Loucy (cell line): Measurements from ENCODE around the gene OSR1.

Experiments
- H2AFZ ChIP-seq: fragments of 200-600 bp; sonication (generic); 2 replicates; pipeline ENCODE4 v1.6.0; 2016; ENCODE audit warnings: antibody characterized with exemption, mild to moderate bottlenecking, low read length, moderate library complexity
- H3F3A ChIP-seq: fragments of 200-600 bp; 2 replicates; pipeline ENCODE4 v1.6.0; 2016; ENCODE audit warnings: antibody characterized with exemption, low read depth, mild to moderate bottlenecking
- H3K27me3 ChIP-seq: fragments of 200-600 bp; sonication (generic); 2 replicates; pipeline ENCODE4 v1.6.1; 2014; ENCODE audit warnings: low read length, mild to moderate bottlenecking; ENCODE audit not compliant: insufficient read depth, poor library complexity, severe bottlenecking
- H3K36me3 ChIP-seq: fragments of 200-600 bp; sonication (generic); 2 replicates; pipeline ENCODE4 v1.6.1; 2016; ENCODE audit warnings: low read length; ENCODE audit not compliant: insufficient read depth
- H3K4me1 ChIP-seq: fragments of 200-600 bp; sonication (generic); 2 replicates; pipeline ENCODE4 v1.5.1; 2014; ENCODE audit warnings: low read length, mild to moderate bottlenecking; ENCODE audit not compliant: insufficient read depth, poor library complexity, severe bottlenecking
- H3K4me2 ChIP-seq: fragments of 200-600 bp; sonication (generic); 2 replicates; pipeline ENCODE4 v1.6.0; 2014; ENCODE audit warnings: antibody characterized with exemption, low read length, low read depth, mild to moderate bottlenecking; ENCODE audit not compliant: poor library complexity, severe bottlenecking
- H3K4me3 ChIP-seq: fragments of 200-600 bp; sonication (generic); 2 replicates; pipeline ENCODE4 v1.5.1; 2014; ENCODE audit warnings: low read length, mild to moderate bottlenecking, mixed read lengths; ENCODE audit not compliant: poor library complexity, severe bottlenecking
- H3K79me2 ChIP-seq: fragments of 200-600 bp; sonication (generic); 2 replicates; pipeline ENCODE4 v1.6.1; 2014; ENCODE audit warnings: low read length; ENCODE audit not compliant: insufficient read depth
- H3K9ac ChIP-seq: fragments of 200-600 bp; sonication (generic); 2 replicates; pipeline ENCODE4 v1.6.0; 2014; ENCODE audit warnings: mild to moderate bottlenecking, low read depth, low read length, moderate library complexity; ENCODE audit not compliant: poor library complexity, severe bottlenecking
- H3K9me2 ChIP-seq: fragments of 200-600 bp; sonication (generic); replicated peaks from 2 replicates; pipeline ENCODE4 v1.6.1; 2016; ENCODE audit warnings: low read depth, low read length, mixed read lengths
- H3K9me3 ChIP-seq: fragments of 200-600 bp; sonication (generic); 2 replicates; pipeline ENCODE4 v1.6.1; 2014; ENCODE audit warnings: mild to moderate bottlenecking, antibody characterized with exemption, low read length, low read depth; ENCODE audit not compliant: insufficient read depth
- H4K20me1 ChIP-seq: fragments of 200-600 bp; sonication (generic); 2 replicates; pipeline ENCODE4 v1.6.0; 2014; ENCODE audit warnings: antibody characterized with exemption, low read length, mild to moderate bottlenecking; ENCODE audit not compliant: insufficient read depth, poor library complexity, severe bottlenecking
- EZH2phosphoT487 ChIP-seq: fragments of 200-600 bp; IDR thresholded peaks from 2 replicates; pipeline ENCODE4 v1.6.1; 2018; ENCODE audit warnings: antibody characterized with exemption, mild to moderate bottlenecking, moderate library complexity, borderline replicate concordance
- TF ChIP-seq, protein P1 (sequence below): fragments of 200-600 bp; sonication (generic); conservative IDR thresholded peaks from 2 replicates; pipeline ENCODE4 v1.5.1; 2014; ENCODE audit warnings: mild to moderate bottlenecking, antibody characterized with exemption, low read length

The OSR1 gene

GRCh38 chr2:19337202-19337601 lies 21.2 kb downstream of the OSR1 start:
- no peak overlapping the region for H2AFZ ChIP-seq
- H3K27me3 ChIP-seq: no peaks in the 10 kb centered on the region
- no peaks in the 10 kb centered on the region for H4K20me1 ChIP-seq
- no peaks in the 10 kb centered on the region for H3K79me2 ChIP-seq
- no peak overlapping the region for H3K4me3 ChIP-seq
- no peak overlapping the region for H3K9ac ChIP-seq
- TF ChIP-seq, protein P1, sequence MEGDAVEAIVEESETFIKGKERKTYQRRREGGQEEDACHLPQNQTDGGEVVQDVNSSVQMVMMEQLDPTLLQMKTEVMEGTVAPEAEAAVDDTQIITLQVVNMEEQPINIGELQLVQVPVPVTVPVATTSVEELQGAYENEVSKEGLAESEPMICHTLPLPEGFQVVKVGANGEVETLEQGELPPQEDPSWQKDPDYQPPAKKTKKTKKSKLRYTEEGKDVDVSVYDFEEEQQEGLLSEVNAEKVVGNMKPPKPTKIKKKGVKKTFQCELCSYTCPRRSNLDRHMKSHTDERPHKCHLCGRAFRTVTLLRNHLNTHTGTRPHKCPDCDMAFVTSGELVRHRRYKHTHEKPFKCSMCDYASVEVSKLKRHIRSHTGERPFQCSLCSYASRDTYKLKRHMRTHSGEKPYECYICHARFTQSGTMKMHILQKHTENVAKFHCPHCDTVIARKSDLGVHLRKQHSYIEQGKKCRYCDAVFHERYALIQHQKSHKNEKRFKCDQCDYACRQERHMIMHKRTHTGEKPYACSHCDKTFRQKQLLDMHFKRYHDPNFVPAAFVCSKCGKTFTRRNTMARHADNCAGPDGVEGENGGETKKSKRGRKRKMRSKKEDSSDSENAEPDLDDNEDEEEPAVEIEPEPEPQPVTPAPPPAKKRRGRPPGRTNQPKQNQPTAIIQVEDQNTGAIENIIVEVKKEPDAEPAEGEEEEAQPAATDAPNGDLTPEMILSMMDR: no peak
- no peak for TF ChIP-seq EZH2phosphoT487
- no peak overlapping the region for H3K4me2 ChIP-seq
- H3K4me1 ChIP-seq: no peaks in the 10 kb centered on the region
- no peaks in the 10 kb centered on the region for H3K36me3 ChIP-seq
- no peaks in the 10 kb centered on the region for H3K9me2 ChIP-seq
- no peaks in the 10 kb centered on the region for H3K9me3 ChIP-seq
- no peaks in the 10 kb centered on the region for H3F3A ChIP-seq

- Histone ChIP-seq H3K9ac (no peak overlapping the region), H3K4me2 (no peak overlapping the region), H3K79me2 (no peaks in the 10 kb centered on the region), H3K4me3 (no peak overlapping the region), H4K20me1 (no peaks in the 10 kb centered on the region), H3K4me1 (no peaks in the 10 kb centered on the region), H3F3A (no peaks in the 10 kb centered on the region), H2AFZ (no peak overlapping the region), H3K27me3 (no peaks in the 10 kb centered on the region), H3K36me3 (no peaks in the 10 kb centered on the region), H3K9me2 (no peaks in the 10 kb centered on the region), H3K9me3 (no peaks in the 10 kb centered on the region)
- TF ChIP-seq EZH2phosphoT487: no peak
- TF ChIP-seq, protein P1: no peak
Observed at GRCh38 chr2:19336781-19337180, 21.6 kb downstream of the OSR1 start.

DNA sequence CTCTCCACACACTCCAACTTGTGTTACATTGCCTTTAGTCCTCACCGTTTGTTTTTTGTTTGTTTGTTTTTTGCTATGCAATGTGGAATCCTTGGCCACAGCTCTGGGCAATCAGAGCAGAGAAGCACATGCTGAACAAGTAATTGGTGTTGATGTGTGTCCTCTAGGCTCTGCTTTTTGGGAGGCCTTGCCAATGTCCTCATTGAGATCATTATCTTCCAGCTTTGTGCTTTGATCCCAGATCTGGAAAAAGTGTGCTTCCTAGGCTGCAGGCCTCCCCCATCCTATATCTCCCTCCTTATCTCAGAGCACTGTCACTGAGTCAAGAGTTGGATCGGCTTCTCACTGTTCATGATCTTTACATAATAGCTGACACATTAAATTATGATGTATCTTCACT lies 25.9 kb downstream of the OSR1 start:
- no peak overlapping the region for H3K4me2 ChIP-seq
- no peaks in the 10 kb centered on the region for H3K36me3 ChIP-seq
- H4K20me1 ChIP-seq: no peaks in the 10 kb centered on the region
- H3F3A ChIP-seq: no peaks in the 10 kb centered on the region
- no peaks in the 10 kb centered on the region for H3K9me3 ChIP-seq
- TF ChIP-seq, protein P1: no peak
- TF ChIP-seq EZH2phosphoT487: no peak
- H3K9me2 ChIP-seq: no peaks in the 10 kb centered on the region
- H3K79me2 ChIP-seq: no peaks in the 10 kb centered on the region
- H3K27me3 ChIP-seq: no peaks in the 10 kb centered on the region
- no peak overlapping the region for H2AFZ ChIP-seq
- no peak overlapping the region for H3K9ac ChIP-seq
- no peaks in the 10 kb centered on the region for H3K4me1 ChIP-seq
- no peak overlapping the region for H3K4me3 ChIP-seq
